ENCODE results near the gene RIC8B.

GRCh38 chr12:106900554-106900953 lies 126.1 kb downstream of the RIC8B start:
- TF ChIP-seq CTCF (IDR thresholded peaks at IDR 0.05) (no peak), POLR2A (IDR thresholded peaks at IDR 0.05) (no peak)

Data from tibial nerve (tissue), 3 donors.